ENCODE results near the gene SNRK.

DNA sequence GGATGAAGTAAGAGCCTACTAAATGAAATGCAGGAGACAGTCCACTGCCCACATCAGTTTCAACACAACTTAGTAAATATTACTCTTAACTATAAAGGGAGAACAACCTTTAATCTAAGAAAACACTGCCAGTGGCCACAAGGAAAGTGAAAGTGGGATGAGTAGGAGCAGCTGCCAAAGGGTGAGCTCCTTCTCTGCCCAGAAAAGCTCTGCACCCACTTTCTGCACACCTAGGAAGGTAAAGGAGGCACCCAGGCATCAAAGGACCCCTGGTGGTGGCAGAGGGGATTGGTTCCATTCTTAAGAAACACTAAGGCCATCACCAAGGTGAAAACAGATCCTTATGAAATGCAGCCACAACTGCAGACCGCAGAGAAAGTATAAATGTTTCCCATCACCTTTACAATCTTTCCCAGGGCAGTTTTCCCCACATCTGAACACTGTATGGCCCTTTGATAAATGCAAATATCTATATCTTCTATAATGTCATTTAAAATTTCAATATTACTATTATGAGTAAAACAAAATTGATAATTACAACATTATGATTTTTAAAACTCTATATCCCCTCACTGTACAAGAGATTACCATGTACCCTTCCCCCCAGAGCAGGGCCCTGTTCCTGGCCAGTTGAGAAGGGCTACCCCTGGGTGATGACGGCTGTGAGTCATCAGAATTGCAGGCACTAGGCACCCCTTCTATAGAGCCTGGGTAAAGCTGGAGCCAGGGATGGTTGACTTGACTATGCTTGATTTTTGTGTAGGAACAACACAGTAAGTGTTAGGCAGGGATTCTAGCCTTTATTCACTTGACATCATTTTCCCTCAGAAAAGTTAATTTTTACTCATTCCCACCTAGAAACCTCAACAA is 92.0 kb downstream of the SNRK start:
- TF ChIP-seq, protein P1, sequence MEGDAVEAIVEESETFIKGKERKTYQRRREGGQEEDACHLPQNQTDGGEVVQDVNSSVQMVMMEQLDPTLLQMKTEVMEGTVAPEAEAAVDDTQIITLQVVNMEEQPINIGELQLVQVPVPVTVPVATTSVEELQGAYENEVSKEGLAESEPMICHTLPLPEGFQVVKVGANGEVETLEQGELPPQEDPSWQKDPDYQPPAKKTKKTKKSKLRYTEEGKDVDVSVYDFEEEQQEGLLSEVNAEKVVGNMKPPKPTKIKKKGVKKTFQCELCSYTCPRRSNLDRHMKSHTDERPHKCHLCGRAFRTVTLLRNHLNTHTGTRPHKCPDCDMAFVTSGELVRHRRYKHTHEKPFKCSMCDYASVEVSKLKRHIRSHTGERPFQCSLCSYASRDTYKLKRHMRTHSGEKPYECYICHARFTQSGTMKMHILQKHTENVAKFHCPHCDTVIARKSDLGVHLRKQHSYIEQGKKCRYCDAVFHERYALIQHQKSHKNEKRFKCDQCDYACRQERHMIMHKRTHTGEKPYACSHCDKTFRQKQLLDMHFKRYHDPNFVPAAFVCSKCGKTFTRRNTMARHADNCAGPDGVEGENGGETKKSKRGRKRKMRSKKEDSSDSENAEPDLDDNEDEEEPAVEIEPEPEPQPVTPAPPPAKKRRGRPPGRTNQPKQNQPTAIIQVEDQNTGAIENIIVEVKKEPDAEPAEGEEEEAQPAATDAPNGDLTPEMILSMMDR (IDR thresholded peaks at IDR 0.05): peak; percentile 64
- TF ChIP-seq EZH2phosphoT487 (IDR thresholded peaks at IDR 0.05) (no peak), EZH2 (IDR thresholded peaks at IDR 0.05) (no peak)

Measured in neural progenitor cell (in vitro differentiated cells).